HFFc6 (cell line): ENCODE results near the gene CPN2. TPM values are rescaled to one million over a fixed set of nuclear protein-coding genes. Genes with fewer than 3 reads are reported as not detected.

Experiments used
- DNase-seq: peaks from one replicate; pipeline ENCODE4 v3.0.0-alpha.2; 2018
- H3K27ac Mint-ChIP-seq: 2 replicates; pipeline ENCODE4 v1.8.0; 2020; ENCODE audit warnings: mild to moderate bottlenecking, mixed read lengths
- H3K27me3 Mint-ChIP-seq: 2 replicates; pipeline ENCODE4 v1.8.0; 2021; ENCODE audit warnings: mild to moderate bottlenecking, moderate library complexity, mixed read lengths; ENCODE audit not compliant: insufficient read depth
- H3K36me3 Mint-ChIP-seq: 2 replicates; pipeline ENCODE4 v1.8.0; 2021; ENCODE audit warnings: low read depth, mixed read lengths
- H3K4me1 Mint-ChIP-seq: 2 replicates; pipeline ENCODE4 v1.8.0; 2020; ENCODE audit warnings: low read depth, mixed read lengths
- H3K4me3 Mint-ChIP-seq: 2 replicates; pipeline ENCODE4 v1.8.0; 2020; ENCODE audit warnings: mild to moderate bottlenecking, moderate library complexity, mixed read lengths
- H3K9me3 Mint-ChIP-seq: 2 replicates; pipeline ENCODE4 v1.8.0; 2020; ENCODE audit warnings: mild to moderate bottlenecking, mixed read lengths
- CTCF ChIP-seq: fragments of 200-600 bp; sonication (generic); IDR thresholded peaks from 2 replicates; pipeline ENCODE4 v1.5.0; 2021; ENCODE audit warnings: antibody characterized with exemption, mild to moderate bottlenecking
- total RNA-seq, 6 experiments: library from RNA; stranded (reverse); fragmentation: NEBNext Ultra II Directional; extraction: Animal tissue kit (Norgen Biotek cat#: 25700); gene quantifications; 2 replicates in 1 of 6; 3 replicates in 5 of 6; pipeline ENCODE4 v1.2.3, GENCODE V29; 2021

The CPN2 gene
- total RNA-seq, 6 experiments from 2014 or later: 0.24 to 0.56 (median 0.35) TPM

GRCh38 chr3:194364652-194365434 is 13.7 kb upstream of the CPN2 start:
- no peak for TF ChIP-seq CTCF
- H3K9me3 Mint-ChIP-seq: no peaks in the 10 kb centered on the region
- peaks cover 75% of the 10 kb centered on the region for H3K4me1 Mint-ChIP-seq
- H3K4me3 Mint-ChIP-seq: peak overlapping the region; percentile 74
- H3K36me3 Mint-ChIP-seq: peaks cover 24% of the 10 kb centered on the region
- H3K27ac Mint-ChIP-seq: peak overlapping the region; percentile 94
- DNase-seq: peak; percentile 98
- no peaks in the 10 kb centered on the region; the same call in 1 of the 2 replicates for H3K27me3 Mint-ChIP-seq

GRCh38 chr3:194364314-194364651 is 13.2 kb upstream of the CPN2 start:
- DNase-seq: no peak
- no peaks in the 10 kb centered on the region; the same call in 1 of the 2 replicates for H3K27me3 Mint-ChIP-seq

GRCh38 chr3:194360568-194360967 is 9.4 kb upstream of the CPN2 start:
- peaks cover 49% of the 10 kb centered on the region for H3K36me3 Mint-ChIP-seq
- peaks cover 35% of the 10 kb centered on the region for H3K4me1 Mint-ChIP-seq
- H3K9me3 Mint-ChIP-seq: no peaks in the 10 kb centered on the region
- no peak for TF ChIP-seq CTCF
- H3K27me3 Mint-ChIP-seq: no peaks in the 10 kb centered on the region; the same call in 1 of the 2 replicates
- H3K4me3 Mint-ChIP-seq: no peak overlapping the region
- no peak overlapping the region for H3K27ac Mint-ChIP-seq
- DNase-seq: no peak

More at GRCh38 chr3:194364314-194364651, 13.2 kb upstream of the CPN2 start:
- TF ChIP-seq CTCF: no peak
- peaks cover 70% of the 10 kb centered on the region for H3K4me1 Mint-ChIP-seq
- peaks cover 30% of the 10 kb centered on the region for H3K36me3 Mint-ChIP-seq
- no peaks in the 10 kb centered on the region for H3K9me3 Mint-ChIP-seq
- H3K27ac Mint-ChIP-seq: peak overlapping the region; percentile 94
- H3K4me3 Mint-ChIP-seq: peak overlapping the region; percentile 74

GRCh38 chr3:194357681-194358080 is 6.6 kb upstream of the CPN2 start:
- no peak for TF ChIP-seq CTCF
- Mint-ChIP-seq H3K4me3 (no peak overlapping the region), H3K4me1 (peaks cover 6% of the 10 kb centered on the region), H3K27ac (no peak overlapping the region), H3K9me3 (no peaks in the 10 kb centered on the region), H3K27me3 (no peaks in the 10 kb centered on the region; the same call in 1 of the 2 replicates), H3K36me3 (peaks cover 49% of the 10 kb centered on the region)
- DNase-seq: no peak

- no peak overlapping the region for H3K27ac Mint-ChIP-seq
- H3K9me3 Mint-ChIP-seq: no peaks in the 10 kb centered on the region
- DNase-seq: no peak
- no peak for TF ChIP-seq CTCF
- H3K4me1 Mint-ChIP-seq: peaks cover 2% of the 10 kb centered on the region
- H3K27me3 Mint-ChIP-seq: no peaks in the 10 kb centered on the region; the same call in 1 of the 2 replicates
- H3K36me3 Mint-ChIP-seq: peaks cover 33% of the 10 kb centered on the region
- H3K4me3 Mint-ChIP-seq: no peak overlapping the region
These were observed 4.3 kb upstream of the CPN2 start for GRCh38 chr3:194355379-194355778.
